Mesendoderm (in vitro differentiated cells): ENCODE data around the gene GOLGA1. TPM values are rescaled to one million over a fixed set of nuclear protein-coding genes. Genes with fewer than 3 reads are reported as not detected.

ENCODE experiments used
- DNase-seq: peaks from one replicate; pipeline ENCODE4 v3.0.0; 2013
- H2AK5ac ChIP-seq: 2 replicates; pipeline ENCODE4 v1.6.1; 2013; ENCODE audit warnings: low read length, inconsistent platforms
- H2BK120ac ChIP-seq: 2 replicates; pipeline ENCODE4 v1.6.1; 2013; ENCODE audit warnings: low read depth, mild to moderate bottlenecking, low read length, moderate library complexity, mixed read lengths
- H2BK15ac ChIP-seq: replicated peaks from 2 replicates; pipeline ENCODE4 v1.6.1; 2013; ENCODE audit warnings: low read depth, mild to moderate bottlenecking, moderate library complexity
- H2BK5ac ChIP-seq: 2 replicates; pipeline ENCODE4 v1.6.1; 2013; ENCODE audit warnings: low read length, inconsistent platforms
- H3K18ac ChIP-seq: 2 replicates; pipeline ENCODE4 v1.6.1; 2013; ENCODE audit warnings: mild to moderate bottlenecking, low read length, mixed read lengths
- H3K23ac ChIP-seq: one replicate; pipeline ENCODE4 v1.6.1; 2013; ENCODE audit warnings: low read length
- H3K27ac ChIP-seq: 2 replicates; pipeline ENCODE4 v1.5.1; 2013; ENCODE audit warnings: low read depth, mild to moderate bottlenecking, inconsistent platforms, low read length, moderate library complexity
- H3K27me3 ChIP-seq: 2 replicates; pipeline ENCODE4 v1.6.1; 2013; ENCODE audit warnings: low read length, control low read depth, mild to moderate bottlenecking, inconsistent platforms; ENCODE audit not compliant: insufficient read depth, poor library complexity
- H3K36me3 ChIP-seq: 2 replicates; pipeline ENCODE4 v1.6.1; 2013; ENCODE audit warnings: low read length, inconsistent platforms; ENCODE audit not compliant: control insufficient read depth, insufficient read depth
- H3K4ac ChIP-seq: one replicate; pipeline ENCODE4 v1.6.1; 2013; ENCODE audit warnings: low read depth, mild to moderate bottlenecking, low read length, moderate library complexity
- H3K4me1 ChIP-seq: 2 replicates; pipeline ENCODE4 v1.6.1; 2013; ENCODE audit warnings: low read depth, low read length, inconsistent platforms; ENCODE audit not compliant: control insufficient read depth
- H3K4me2 ChIP-seq: 2 replicates; pipeline ENCODE4 v1.6.1; 2013; ENCODE audit warnings: low read length
- H3K4me3 ChIP-seq: 2 replicates; pipeline ENCODE4 v1.5.1; 2013; ENCODE audit warnings: mild to moderate bottlenecking, low read length
- H3K56ac ChIP-seq: one replicate; pipeline ENCODE4 v1.6.1; 2013; ENCODE audit warnings: low read length
- H3K79me1 ChIP-seq: 2 replicates; pipeline ENCODE4 v1.6.1; 2013; ENCODE audit warnings: low read length, inconsistent platforms
- H3K79me2 ChIP-seq: 2 replicates; pipeline ENCODE4 v1.6.1; 2013; ENCODE audit warnings: mild to moderate bottlenecking, low read length; ENCODE audit not compliant: control insufficient read depth, insufficient read depth
- H3K9ac ChIP-seq: 2 replicates; pipeline ENCODE4 v1.6.1; 2013; ENCODE audit warnings: low read length, inconsistent platforms
- H4K5ac ChIP-seq: one replicate; pipeline ENCODE4 v1.6.1; 2013; ENCODE audit warnings: low read length
- H4K8ac ChIP-seq: one replicate; pipeline ENCODE4 v1.6.1; 2013; ENCODE audit warnings: low read depth, mild to moderate bottlenecking, control low read depth, low read length, moderate library complexity
- WGBS: extraction: QIAGEN DNeasy Blood & Tissue Kit; methylation state at CpG from one replicate; pipeline ENCODE4 v1.1.7; 2013; ENCODE audit warnings: low lambda C conversion rate, missing lambda C conversion rate; ENCODE audit not compliant: insufficient coverage; ENCODE audit errors: extremely low coverage; 5-methylcytosine and 5-hydroxymethylcytosine counted together
- polyA plus RNA-seq, 2 experiments: library from polyadenylated mRNA; stranded (reverse); fragments of 200-250 nt; gene quantifications; one replicate each; pipeline ENCODE4 v1.2.3, GENCODE V29; 2013

GOLGA1 gene
- polyA plus RNA-seq (2013, experiment 1 of 2) = 4.2 TPM
- 4.6 TPM for polyA plus RNA-seq (2013, experiment 2 of 2)

DNA sequence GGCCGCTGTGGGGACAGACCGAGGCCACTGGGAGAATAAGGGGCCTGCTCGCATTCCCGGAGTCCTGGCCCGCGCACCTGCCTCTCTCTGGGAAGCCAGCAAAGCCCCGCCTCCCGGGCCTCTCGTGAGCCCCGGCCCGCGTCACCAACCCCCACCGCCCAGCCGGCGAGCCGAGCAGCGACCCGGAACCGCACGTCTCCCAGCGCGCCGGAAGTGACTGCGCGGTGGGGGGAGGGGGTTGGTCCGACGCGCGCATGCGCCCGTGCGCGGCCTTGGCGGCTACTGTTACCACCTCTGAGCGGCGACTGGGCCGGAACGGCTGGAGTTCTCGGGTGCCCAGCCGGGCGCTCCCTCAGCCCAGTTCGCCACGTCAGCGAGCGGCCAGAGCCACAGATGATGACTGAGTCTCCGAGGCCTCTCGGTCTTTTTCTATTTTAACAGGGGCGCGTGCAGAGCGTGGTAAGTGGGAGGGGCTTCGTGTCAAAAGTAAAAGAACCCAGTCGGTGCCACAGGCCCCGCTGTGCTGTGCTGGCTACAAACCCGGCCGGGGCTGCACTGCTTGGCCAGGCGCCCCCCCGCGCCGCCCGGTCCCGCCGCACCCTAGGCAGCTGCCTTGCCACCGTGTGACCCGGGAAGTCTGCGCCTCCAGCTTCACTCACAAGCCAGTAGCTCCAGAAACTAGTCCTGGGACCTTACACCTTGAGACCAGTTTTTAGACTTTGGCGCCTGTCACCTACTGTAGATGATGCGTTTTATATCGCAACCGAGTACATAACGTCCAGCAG, at the start of gene GOLGA1:
GOLGA1 (minus strand) TSS at position 190 of the 785 bp plus-strand sequence. CDS start 2,372 bp downstream, outside the sequence.
- H3K27ac ChIP-seq = peak within 1 kb of the TSS; percentile 87
- H3K4me3 ChIP-seq = peak within 1 kb of the TSS; percentile 84
- peak within 1 kb of the TSS; percentile 52 for H4K5ac ChIP-seq
- no peak within 1 kb of the TSS for H2BK5ac ChIP-seq
- H3K9ac ChIP-seq = peak within 1 kb of the TSS; percentile 89
- no peak within 1 kb of the TSS for H2BK120ac ChIP-seq
- H3K23ac ChIP-seq = peak within 1 kb of the TSS; percentile 30
- H3K56ac ChIP-seq = peak within 1 kb of the TSS; percentile 96
- DNase-seq = peak; percentile 97
- peak within 1 kb of the TSS; percentile 94 for H3K4me2 ChIP-seq
- H2BK15ac ChIP-seq = no peak within 1 kb of the TSS
- no peak within 1 kb of the TSS for H3K4ac ChIP-seq
- no peaks in the 10 kb centered on the region for H3K27me3 ChIP-seq
- H3K4me1 ChIP-seq = no peaks in the 10 kb centered on the region
- no peak within 1 kb of the TSS for H2AK5ac ChIP-seq
- no peaks in the 10 kb centered on the region for H3K79me1 ChIP-seq
- H4K8ac ChIP-seq = peak within 1 kb of the TSS; percentile 95
- no CpG with 5 or more reads among the region's 70 CpGs for WGBS
- peak within 1 kb of the TSS; percentile 34 for H3K18ac ChIP-seq
- no peaks in the 10 kb centered on the region for H3K36me3 ChIP-seq
- H3K79me2 ChIP-seq = no peaks in the 10 kb centered on the region

GRCh38 chr9:124983698-124984097, 42.8 kb upstream of the GOLGA1 start:
- Histone ChIP-seq H2BK15ac (no peak overlapping the region), H2BK120ac (no peak overlapping the region), H2BK5ac (no peak overlapping the region), H3K79me1 (no peaks in the 10 kb centered on the region), H4K8ac (no peak overlapping the region), H3K27ac (no peak overlapping the region), H3K4me1 (no peaks in the 10 kb centered on the region), H2AK5ac (no peak overlapping the region), H3K23ac (no peak overlapping the region), H3K9ac (no peak overlapping the region), H4K5ac (no peak overlapping the region), H3K36me3 (no peaks in the 10 kb centered on the region), H3K56ac (no peak overlapping the region), H3K4me3 (no peak overlapping the region), H3K79me2 (no peaks in the 10 kb centered on the region), H3K4me2 (no peak overlapping the region), H3K27me3 (no peaks in the 10 kb centered on the region), H3K4ac (no peak overlapping the region), H3K18ac (no peak overlapping the region)
- DNase-seq = no peak
- no CpG with 5 or more reads among the region's 1 CpG for WGBS

DNA sequence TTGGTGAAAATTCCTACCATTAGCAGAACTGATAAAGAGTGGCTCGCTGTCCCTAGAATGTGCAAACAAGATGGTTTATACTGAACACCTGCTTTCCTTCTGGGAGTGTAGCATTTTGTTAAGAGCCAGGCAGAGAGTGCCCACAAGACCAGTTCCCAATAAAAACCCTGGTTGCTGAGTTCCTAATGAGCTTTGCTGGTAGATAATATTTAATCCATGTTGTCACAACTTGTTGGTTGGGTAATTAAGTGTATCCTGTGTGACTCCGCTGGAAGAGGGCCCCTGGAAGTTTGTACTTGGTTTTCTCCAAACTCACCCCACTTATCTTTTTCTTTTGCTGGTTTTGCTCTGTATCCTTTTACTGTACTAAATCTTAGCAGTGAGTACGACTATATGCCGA, 39.5 kb upstream of the GOLGA1 start:
- no peak overlapping the region for H3K4ac ChIP-seq
- H3K18ac ChIP-seq = no peak overlapping the region
- H3K4me3 ChIP-seq = no peak overlapping the region
- no CpG with 5 or more reads among the region's 4 CpGs for WGBS
- no peak overlapping the region for H3K27ac ChIP-seq
- H4K8ac ChIP-seq = no peak overlapping the region
- H3K36me3 ChIP-seq = no peaks in the 10 kb centered on the region
- no peak overlapping the region for H3K9ac ChIP-seq
- H2BK15ac ChIP-seq = no peak overlapping the region
- no peak overlapping the region for H2AK5ac ChIP-seq
- H3K4me2 ChIP-seq = no peak overlapping the region
- no peaks in the 10 kb centered on the region for H3K79me2 ChIP-seq
- peaks cover 4% of the 10 kb centered on the region for H3K4me1 ChIP-seq
- no peak overlapping the region for H2BK5ac ChIP-seq
- no peak overlapping the region for H3K23ac ChIP-seq
- DNase-seq = no peak
- no peaks in the 10 kb centered on the region for H3K27me3 ChIP-seq
- H2BK120ac ChIP-seq = no peak overlapping the region
- no peaks in the 10 kb centered on the region for H3K79me1 ChIP-seq
- no peak overlapping the region for H4K5ac ChIP-seq
- H3K56ac ChIP-seq = no peak overlapping the region

- H3K27ac ChIP-seq = no peak overlapping the region
- DNase-seq = peak; percentile 97
- H2BK120ac ChIP-seq = no peak overlapping the region
- H3K9ac ChIP-seq = no peak overlapping the region
- no peak overlapping the region for H3K4me2 ChIP-seq
- H3K79me2 ChIP-seq = no peaks in the 10 kb centered on the region
- no peak overlapping the region for H3K4ac ChIP-seq
- H3K27me3 ChIP-seq = no peaks in the 10 kb centered on the region
- H3K4me1 ChIP-seq = peaks cover 6% of the 10 kb centered on the region
- H3K36me3 ChIP-seq = no peaks in the 10 kb centered on the region
- no peak overlapping the region for H3K56ac ChIP-seq
- H3K23ac ChIP-seq = no peak overlapping the region
- no peak overlapping the region for H4K8ac ChIP-seq
- no CpG with 5 or more reads among the region's 2 CpGs for WGBS
- H2AK5ac ChIP-seq = no peak overlapping the region
- no peak overlapping the region for H2BK15ac ChIP-seq
- no peak overlapping the region for H4K5ac ChIP-seq
- H3K4me3 ChIP-seq = no peak overlapping the region
- H3K79me1 ChIP-seq = no peaks in the 10 kb centered on the region
- H3K18ac ChIP-seq = no peak overlapping the region
- H2BK5ac ChIP-seq = no peak overlapping the region
Observed at GRCh38 chr9:124975131-124975530, 34.2 kb upstream of the GOLGA1 start.

GRCh38 chr9:124973807-124974206, 32.9 kb upstream of the GOLGA1 start:
- no peaks in the 10 kb centered on the region for H3K36me3 ChIP-seq
- H3K18ac ChIP-seq = no peak overlapping the region
- no peak overlapping the region for H3K4me2 ChIP-seq
- peaks cover 6% of the 10 kb centered on the region for H3K4me1 ChIP-seq
- H3K4me3 ChIP-seq = no peak overlapping the region
- H2BK5ac ChIP-seq = no peak overlapping the region
- no peak overlapping the region for H3K23ac ChIP-seq
- H4K5ac ChIP-seq = no peak overlapping the region
- no peaks in the 10 kb centered on the region for H3K27me3 ChIP-seq
- H3K4ac ChIP-seq = no peak overlapping the region
- H3K9ac ChIP-seq = no peak overlapping the region
- DNase-seq = peak; percentile 78
- no peak overlapping the region for H2AK5ac ChIP-seq
- no peaks in the 10 kb centered on the region for H3K79me2 ChIP-seq
- no peak overlapping the region for H4K8ac ChIP-seq
- no peak overlapping the region for H2BK15ac ChIP-seq
- no peaks in the 10 kb centered on the region for H3K79me1 ChIP-seq
- WGBS = no CpG with 5 or more reads among the region's 6 CpGs
- H3K27ac ChIP-seq = no peak overlapping the region
- no peak overlapping the region for H2BK120ac ChIP-seq
- H3K56ac ChIP-seq = no peak overlapping the region
